Measurements from ENCODE around the gene MIF4GD. TPM values are rescaled to one million over a fixed set of nuclear protein-coding genes. Genes with fewer than 3 reads are reported as not detected.

The MIF4GD gene
- total and polyA plus RNA-seq, 9 of the 15 experiments (the other 6 are each of a cell fraction or from before 2014, with no cell fraction given) = 11.8 to 63.8 (median 28.1) TPM

- TF ChIP-seq ZNF75A (CRISPR knock-in tag; IDR thresholded peaks at IDR 0.05) = no peak
- no peak for TF ChIP-seq MCM3 (IDR thresholded peaks at IDR 0.05)
- no peak for TF ChIP-seq ZNF766 (CRISPR knock-in tag; conservative IDR thresholded peaks at IDR 0.05)
- no peak for TF ChIP-seq PTRF (tag; IDR thresholded peaks at IDR 0.05)
- 0 out of 2 replicates have a peak, but pooled peaks have one; percentile 12 for TF ChIP-seq SMC3 (conservative IDR thresholded peaks at IDR 0.05; ENCODE audit: insufficient read depth, low read depth, low read length)
- TF ChIP-seq XRCC5 (IDR thresholded peaks at IDR 0.05; ENCODE audit: low read depth, low read length) = 0 out of 2 replicates have a peak, but pooled peaks have one; percentile 49
- no peak for TF ChIP-seq KHSRP (IDR thresholded peaks at IDR 0.05)
- TF ChIP-seq FOXP4 (CRISPR knock-in tag; IDR thresholded peaks at IDR 0.05; ENCODE audit: borderline replicate concordance) = no peak
Observed at GRCh38 chr17:75267411-75268232, 3.4 kb downstream of the MIF4GD start (continued).

- H3K4me1 ChIP-seq (replicated peaks in 1 of 2; ENCODE audit: control insufficient read depth in 2 of 2, insufficient read depth in 2 of 2, low read length in 2 of 2) = peaks cover 25 to 50% of the 10 kb centered on the region in 2 experiments; a peak in 4 of 5 replicates
- in situ Hi-C loops (cut with MboI) (loop anchor here (10.0 kb wide), 1 partner anchor 148 kb away; no protein-coding TSS in a partner anchor), intact Hi-C loops (cut with micrococcal nuclease) (no loop called here)
- no peak for FAIRE-seq
- H2AFZ ChIP-seq (ENCODE audit: low read depth, low read length) = no peak overlapping the region
- POLR2A ChIA-PET = interaction anchor here (0.6 to 3.2 kb wide), 10 partner anchors 9 to 272 kb away, joined by 3 to 23 read pairs (median 5); partner anchors contain the start of gene GRB2
- peak overlapping the region in 1 of 2 experiments; percentile 75; a peak in 2 of 4 replicates for H3K9ac ChIP-seq (ENCODE audit: insufficient read depth in 1 of 2, low read depth in 2 of 2, low read length in 2 of 2)
- H3K9me3 ChIP-seq (replicated peaks; ENCODE audit: control insufficient read depth, insufficient read depth, low read depth, low read length) = no peaks in the 10 kb centered on the region
- 63% methylated on average over 2 of the region's 2 CpGs for WGBS (ENCODE audit: insufficient coverage, low coverage, missing lambda C conversion rate)
- H3K27me3 ChIP-seq (ENCODE audit: control insufficient read depth in 2 of 2, insufficient read depth in 2 of 2, low read length in 2 of 2) = no peaks in the 10 kb centered on the region
- no peak for ATAC-seq
- peaks cover 39% of the 10 kb centered on the region for H3K79me2 ChIP-seq (ENCODE audit: control insufficient read depth, insufficient read depth, low read length)
- CTCF ChIA-PET (ENCODE audit: low intra/inter-chr PET ratio) = interaction anchor here (0.6 to 0.8 kb wide), 2 partner anchors 95 to 146 kb away, joined by 3 read pairs; no protein-coding TSS in a partner anchor
- DNase-seq (ENCODE audit: extremely low read depth in 1 of 4, low spot score in 3 of 4) = no peak
- H4K20me1 ChIP-seq (replicated peaks; ENCODE audit: control insufficient read depth, insufficient read depth, low read length) = no peaks in the 10 kb centered on the region
- H3K4me2 ChIP-seq (ENCODE audit: insufficient read depth, low read length) = no peak overlapping the region
- BruUV-seq (replicated peaks) = no TSS peak
- TF ChIP-seq KDM5B (IDR thresholded peaks at IDR 0.05; ENCODE audit: insufficient replicate concordance, low read depth, low read length) = peak; percentile 32
- no peak for TF ChIP-seq CBX5 (IDR thresholded peaks at IDR 0.05; ENCODE audit: borderline replicate concordance, low read depth)
- peak; percentile 3 for TF ChIP-seq POLR2B (IDR thresholded peaks at IDR 0.05; ENCODE audit: low read depth, partially characterized antibody)
- no peak overlapping the region for H3K27ac ChIP-seq (ENCODE audit: extremely low read depth, low read depth, low read length)
- H3K4me3 ChIP-seq = no peak overlapping the region
- H3K9me1 ChIP-seq (ENCODE audit: control insufficient read depth, insufficient read depth, low read length) = no peaks in the 10 kb centered on the region
- H3K36me3 ChIP-seq (ENCODE audit: control insufficient read depth, insufficient read depth, low read length) = peaks cover 48% of the 10 kb centered on the region; the same call in 2 of the 3 replicates
Observed at GRCh38 chr17:75267153-75267410, 3.9 kb downstream of the MIF4GD start.

All from K562 (cell line).